ENCODE measurements around the gene TMED8. TPM values are rescaled to one million over a fixed set of nuclear protein-coding genes. Genes with fewer than 3 reads are reported as not detected.
"Not testable (repeated sequence)": the region's sequence is repeated elsewhere in the genome, so short reads cannot be mapped to it uniquely, and the experiment has no call there.

TMED8 gene
- total RNA-seq, 1 experiment from 2014 or later, result 27.8 TPM

DNA sequence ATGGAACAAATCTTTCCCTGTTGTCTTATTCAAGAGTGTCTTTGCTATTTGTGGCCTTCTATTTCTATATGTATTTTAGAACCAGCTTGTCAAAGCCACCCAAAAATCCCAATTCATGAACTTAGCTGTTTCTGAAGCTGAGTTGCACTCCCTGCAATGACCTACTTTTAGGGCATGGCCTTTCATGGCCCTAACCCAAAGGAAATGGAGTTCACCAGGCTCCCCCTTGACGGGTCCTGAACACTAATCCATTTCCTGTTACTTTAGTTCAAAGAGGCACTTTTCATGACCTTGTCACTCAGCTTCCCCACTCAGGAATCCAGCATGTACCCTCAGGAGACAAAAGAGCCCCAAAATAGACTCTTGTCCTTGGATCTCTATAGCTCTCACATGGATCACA lies 7.6 kb downstream of the TMED8 start:
- no peak for DNase-seq (ENCODE audit: extremely low read depth, low read depth)

DNA sequence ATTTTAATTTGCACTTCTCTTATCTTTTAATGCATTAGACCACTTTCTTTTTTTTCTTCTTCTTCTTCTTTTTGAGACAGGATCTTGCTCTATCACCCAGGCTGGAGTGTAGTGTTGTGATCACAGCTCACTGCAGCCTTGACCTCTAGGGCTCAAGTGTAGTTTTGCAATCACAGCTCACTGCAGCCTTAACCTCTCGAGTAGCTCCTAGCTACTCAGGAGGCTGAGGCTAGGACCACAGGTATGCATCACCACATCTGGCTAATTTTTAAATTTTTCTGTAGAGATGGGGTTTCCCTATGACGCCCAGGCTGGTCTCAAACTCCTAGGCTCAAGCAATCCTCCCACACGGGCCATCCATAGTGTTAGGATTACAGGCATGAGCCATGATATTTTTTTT lies 12.7 kb downstream of the TMED8 start:
- DNase-seq (ENCODE audit: extremely low read depth, low read depth), result no peak

DNA sequence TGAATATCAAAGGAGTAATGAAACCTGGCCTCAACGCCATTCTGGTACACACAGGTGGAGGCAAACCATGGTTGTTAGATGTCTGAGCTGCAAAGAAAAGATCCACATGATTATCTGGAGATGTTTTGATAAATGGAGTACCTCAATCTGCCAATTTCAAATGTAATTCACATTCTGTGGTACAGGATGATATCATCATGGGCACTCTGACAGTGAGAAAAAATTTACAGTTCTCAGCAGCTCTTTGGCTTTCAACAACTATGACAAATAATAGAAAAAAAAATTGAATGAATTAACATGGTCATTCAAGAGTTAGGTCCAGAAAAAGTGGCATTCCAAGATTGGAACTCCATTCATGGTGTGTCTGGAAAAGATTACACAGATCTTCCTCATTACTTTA lies 17.3 kb downstream of the TMED8 start:
- no peak for DNase-seq (ENCODE audit: extremely low read depth, low read depth)

DNA sequence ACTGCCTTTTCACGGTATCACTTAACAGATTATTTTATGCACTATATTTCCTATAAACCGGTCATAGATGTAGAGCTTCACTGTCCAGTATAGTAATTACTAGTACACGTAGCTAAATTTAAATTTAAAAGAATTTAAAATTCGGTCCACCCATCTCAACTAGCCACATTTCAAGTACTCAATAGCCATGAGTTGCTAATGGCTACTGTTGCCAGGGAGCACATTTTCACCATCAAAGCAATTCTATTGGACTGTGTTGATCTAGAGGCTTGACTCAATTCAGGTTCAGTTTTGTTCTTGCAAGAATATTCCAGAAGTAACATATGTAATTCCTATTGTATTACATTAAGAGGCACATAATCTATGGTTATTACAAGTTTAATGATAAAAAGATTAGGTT lies 20.0 kb downstream of the TMED8 start:
- DNase-seq (ENCODE audit: extremely low read depth, low read depth), result no peak

DNA sequence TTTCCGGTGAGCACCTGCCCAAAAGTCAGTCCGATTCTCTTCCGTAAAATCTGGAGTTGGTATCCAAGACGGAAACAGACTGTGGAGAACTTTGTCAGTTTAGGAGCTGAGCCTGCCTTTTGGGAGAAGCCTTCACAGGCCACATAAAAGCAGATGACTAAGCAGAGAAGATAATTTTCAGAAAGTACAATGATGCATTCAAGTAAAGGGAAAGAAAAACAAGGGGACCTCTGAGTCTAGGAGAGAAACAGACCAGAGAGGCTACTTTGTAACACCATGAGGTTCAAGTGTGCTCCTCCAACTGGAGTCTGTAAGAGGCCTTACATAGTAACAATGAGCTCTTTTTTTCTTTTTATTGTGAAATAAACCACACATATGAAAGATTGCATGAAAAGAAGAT lies 21.1 kb downstream of the TMED8 start:
- no peak for DNase-seq (ENCODE audit: extremely low read depth, low read depth)

DNA sequence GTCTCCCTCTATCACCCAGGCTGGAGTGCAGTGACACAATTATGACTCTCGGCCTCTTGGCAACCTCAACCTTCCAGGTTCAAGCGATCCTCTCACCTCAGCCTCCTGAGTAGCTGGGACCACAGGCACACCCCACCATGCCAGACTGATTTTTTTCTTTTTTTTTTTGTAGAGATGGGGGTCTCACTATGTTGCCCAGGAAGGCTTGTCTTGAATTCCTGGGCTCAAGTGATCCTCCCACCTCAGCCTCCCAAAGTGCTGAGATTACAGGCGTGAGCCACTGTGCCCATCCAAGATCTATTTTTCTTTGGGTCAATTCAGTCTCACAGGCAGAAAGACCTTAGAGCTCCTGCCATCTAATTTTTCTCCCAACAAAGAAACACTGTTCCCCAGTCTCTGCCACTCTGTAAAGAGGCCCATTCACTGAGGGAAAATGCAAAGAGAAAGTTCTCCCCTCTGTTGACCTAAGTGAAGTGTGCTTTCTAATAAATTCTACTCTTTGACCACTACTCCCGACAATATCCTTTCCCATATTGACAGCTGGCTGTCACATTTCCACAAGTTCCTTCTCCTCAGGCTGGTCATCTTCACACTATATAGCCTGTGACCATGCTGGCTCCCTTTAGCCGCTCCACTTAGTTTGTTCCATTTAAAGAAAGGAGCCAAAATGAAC lies 23.3 kb downstream of the TMED8 start:
- no peak for DNase-seq (ENCODE audit: extremely low read depth, low read depth)

DNA sequence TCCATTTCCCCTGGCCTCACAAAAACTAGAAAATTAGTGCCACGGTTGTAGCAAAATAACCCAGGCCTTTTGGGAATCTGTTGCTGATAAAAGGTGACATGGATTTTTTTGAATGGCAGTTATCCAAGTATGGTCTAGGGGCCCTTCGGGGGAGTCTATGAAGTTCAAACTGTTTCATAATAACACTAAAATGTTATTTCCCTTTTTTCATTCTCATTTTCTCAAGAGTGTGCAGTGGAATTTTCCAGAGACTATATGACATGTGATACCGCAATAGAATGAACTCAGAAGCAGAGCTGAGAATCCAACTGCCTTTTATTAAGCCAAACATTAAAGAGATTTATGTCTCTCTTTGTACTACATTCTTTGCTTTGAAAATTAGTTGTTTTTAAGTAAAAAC lies 29.1 kb downstream of the TMED8 start:
- no peak for DNase-seq (ENCODE audit: extremely low read depth, low read depth)

DNA sequence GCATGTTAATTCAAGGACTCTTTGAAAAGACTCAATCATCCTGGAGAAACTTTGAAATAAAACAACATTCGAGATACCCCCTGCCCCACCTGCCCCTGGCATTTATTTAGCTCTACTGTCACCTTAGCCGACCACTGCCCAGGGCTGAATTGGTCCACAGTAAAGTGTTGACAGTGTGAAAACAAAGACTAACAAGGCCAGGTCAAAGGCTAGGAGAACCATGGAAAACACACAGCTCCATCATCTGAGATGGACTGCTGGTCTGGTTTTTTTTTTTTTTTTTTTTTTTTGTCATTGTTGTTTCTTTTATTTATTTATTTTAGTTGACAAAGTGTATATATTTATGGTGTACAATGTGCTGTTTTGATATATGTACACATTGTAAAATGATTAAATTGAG lies 30.4 kb downstream of the TMED8 start:
- no peak for DNase-seq (ENCODE audit: extremely low read depth, low read depth)

DNA sequence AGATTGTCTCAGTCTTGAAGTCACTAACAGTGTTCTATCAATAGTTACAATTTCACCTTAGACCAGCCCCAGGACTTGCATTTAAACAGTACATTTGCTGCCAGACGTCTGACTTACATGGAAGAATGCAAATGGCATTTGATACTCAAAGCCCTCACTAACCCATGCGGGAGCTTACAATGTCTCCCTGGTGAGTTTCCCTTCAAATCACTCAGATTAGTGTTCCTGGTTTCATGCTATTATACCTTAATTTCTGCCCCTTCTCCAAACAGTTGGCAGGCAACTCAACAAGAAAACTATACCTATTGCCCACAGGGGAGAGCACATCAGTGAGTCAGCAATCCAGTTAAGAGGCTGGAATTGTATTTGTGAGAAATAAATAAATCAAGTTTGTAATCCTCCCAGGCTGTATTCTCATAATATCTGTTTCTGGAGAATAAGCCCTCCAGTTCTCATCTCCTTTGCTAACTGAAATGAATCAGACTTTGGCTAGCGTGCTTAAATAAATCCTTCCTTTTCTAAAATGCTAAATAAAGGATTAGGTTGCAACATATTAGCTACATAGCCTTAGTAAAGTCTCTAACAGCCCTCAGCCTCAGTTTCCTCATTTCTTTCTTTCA lies 32.4 kb downstream of the TMED8 start:
- DNase-seq (ENCODE audit: extremely low read depth, low read depth), result no peak

DNA sequence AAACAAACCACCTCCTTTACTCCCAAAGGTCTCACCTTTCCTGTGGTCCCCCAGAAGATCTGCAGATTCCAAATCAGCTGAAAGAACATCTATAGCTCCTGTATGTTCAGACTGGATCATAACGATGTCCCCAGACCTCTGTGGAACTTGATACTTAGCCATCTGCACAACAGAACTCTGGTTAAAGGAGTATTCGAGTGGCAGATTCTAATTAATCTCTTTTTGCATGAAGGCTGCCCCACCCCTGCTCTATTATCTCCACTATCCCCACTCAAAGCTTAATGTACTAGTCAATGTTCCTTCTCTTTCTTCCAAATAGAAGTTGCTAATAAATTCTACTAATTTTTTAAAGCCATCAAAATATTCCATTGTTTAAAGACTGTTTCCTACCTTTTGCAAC lies 33.2 kb downstream of the TMED8 start:
- DNase-seq (ENCODE audit: extremely low read depth, low read depth), result no peak

DNA sequence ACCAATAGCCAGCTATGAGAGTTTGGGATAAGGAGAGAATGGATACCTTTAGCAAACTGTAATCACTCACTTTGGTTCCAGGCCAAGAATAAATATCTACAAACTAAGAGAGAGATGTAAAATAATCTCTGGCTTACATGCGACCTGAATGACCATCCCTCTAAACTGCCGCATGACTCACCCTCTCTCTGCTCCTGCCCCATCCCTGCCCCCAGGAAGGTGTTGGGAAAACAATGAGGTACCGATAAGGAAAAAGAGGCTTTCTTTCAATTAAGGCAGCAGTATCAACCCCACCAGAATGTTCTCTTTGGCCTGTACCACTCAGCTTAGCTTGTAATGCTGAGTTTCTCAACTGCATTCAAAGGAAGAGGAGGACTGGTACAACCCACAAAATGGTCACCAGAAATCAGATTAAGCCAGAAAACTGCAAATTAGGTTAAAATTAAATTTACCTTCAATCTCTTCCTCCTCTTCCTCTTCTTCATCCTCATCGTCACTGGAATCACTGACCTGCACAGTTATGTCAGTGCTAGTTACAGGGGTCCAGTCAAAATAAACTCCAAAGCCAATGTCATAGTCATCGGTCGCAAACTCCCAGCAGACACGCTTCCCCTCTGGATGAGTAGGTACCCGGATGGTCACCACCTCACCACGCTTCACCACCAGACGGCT lies 34.0 kb downstream of the TMED8 start:
- DNase-seq (ENCODE audit: extremely low read depth, low read depth), result no peak

DNA sequence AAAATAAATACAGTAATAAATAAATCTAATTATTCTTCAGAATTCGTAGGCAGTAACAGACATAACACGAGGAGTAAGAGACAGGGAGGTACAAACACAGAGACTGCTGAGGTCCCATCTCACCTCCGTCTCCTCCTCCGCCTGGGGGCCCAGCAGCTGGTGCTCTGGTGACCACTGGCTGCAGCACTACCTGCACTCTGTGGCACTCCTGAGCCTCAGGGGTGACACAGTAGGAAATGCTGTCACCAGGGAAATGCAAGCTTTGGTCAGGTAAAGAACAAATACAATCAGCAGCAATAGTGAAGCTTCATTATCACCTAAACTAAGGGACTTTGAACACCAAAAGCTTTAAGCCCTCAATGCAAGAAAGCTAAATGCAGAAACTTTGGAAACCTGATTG lies 36.5 kb downstream of the TMED8 start:
- DNase-seq (ENCODE audit: extremely low read depth, low read depth), result no peak

DNA sequence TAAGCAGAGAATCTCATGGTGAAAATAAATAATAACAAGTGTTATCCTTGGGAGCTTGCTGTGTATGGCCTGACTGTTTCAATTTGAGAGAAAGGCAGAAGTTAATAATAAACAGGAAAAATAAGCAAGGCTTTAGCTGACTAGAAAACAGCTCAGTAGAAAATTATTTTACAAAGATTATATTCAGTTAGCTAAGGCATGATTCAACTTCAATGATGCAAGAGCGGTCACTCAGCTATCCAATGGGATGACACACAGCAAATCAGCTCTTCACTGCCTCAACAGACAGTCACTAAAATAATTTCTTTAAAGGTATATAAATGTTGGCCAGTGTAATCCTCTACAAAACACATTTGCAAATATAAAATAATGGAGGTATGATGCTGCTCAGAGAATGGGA lies 37.5 kb downstream of the TMED8 start:
- DNase-seq (ENCODE audit: extremely low read depth, low read depth), result no peak

DNA sequence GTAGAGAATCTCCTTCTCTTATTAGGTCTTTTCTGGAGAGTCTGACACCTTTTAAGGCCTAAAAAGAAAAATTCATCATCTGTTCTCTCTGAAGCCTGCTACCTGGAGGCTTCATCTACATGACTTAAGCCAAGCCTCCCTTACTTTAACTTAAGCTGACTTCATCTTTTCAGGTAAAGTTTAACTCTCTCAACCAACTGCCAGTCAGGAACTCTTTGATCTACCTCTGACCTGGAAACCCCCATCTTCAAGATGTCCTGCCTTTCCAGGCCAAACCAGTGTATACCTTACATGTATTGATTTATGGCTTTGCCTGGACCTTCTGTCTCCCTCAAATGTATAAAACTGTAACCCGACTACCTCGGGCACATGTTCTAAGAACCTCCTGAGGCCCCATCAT lies 38.6 kb downstream of the TMED8 start:
- DNase-seq (ENCODE audit: extremely low read depth, low read depth), result no peak

DNA sequence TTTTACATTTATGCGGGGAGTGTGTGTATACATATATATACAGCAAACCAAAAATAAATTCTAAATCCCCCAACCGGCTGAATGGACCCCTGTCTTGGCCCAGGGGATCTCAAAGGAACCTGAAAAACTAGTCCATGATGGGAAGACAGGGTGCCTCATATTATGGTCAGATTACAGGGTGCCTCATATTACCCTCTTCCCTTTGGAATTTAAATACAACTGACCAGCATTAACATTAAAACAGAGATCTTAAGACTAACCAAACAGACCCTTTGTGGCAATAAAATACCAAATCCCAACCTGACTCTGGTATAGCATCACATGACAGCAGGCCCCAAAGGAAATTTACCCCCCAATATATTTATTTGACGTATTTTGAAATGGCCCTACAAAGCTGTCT lies 39.0 kb downstream of the TMED8 start:
- no peak for DNase-seq (ENCODE audit: extremely low read depth, low read depth)

DNA sequence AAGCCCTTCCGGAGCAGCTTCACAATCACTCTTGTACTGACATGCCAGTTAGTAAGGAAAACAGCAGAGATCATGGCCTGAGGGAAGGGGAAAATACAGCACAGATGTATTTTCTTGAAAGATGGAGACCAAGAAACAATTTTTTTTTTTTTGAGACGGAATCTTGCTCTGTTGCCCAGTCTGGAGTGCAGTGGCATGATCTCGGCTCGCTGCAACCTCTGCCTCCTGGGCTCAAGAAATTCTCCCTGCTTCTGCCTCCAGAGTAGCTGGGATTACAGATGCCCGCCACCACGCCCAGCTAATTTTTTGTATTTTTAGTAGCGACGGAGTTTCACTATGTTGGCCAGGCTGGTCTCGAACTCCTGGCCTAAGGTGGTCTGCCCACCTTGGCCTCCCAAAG lies 39.6 kb downstream of the TMED8 start:
- not testable (repeated sequence) for DNase-seq (ENCODE audit: extremely low read depth, low read depth)

DNA sequence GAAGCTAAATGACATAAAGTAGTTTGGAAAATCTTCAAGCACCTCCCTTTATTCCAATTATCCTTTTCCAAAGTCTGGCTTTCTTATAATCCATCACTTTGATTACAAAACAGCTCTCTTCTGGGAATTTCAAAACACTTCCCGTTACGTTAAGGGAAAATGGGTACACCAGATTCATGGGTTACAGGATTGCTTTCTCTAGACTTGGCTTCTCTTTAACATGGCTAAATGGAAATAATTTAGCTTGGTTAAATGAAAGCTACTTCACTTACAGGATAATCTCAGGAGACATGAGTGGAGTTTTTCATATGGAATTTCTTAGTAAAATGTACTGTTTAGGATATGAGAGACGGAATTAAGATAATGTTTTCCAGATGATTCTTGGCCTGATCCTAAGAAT lies 41.3 kb downstream of the TMED8 start:
- DNase-seq (ENCODE audit: extremely low read depth, low read depth), result no peak

DNA sequence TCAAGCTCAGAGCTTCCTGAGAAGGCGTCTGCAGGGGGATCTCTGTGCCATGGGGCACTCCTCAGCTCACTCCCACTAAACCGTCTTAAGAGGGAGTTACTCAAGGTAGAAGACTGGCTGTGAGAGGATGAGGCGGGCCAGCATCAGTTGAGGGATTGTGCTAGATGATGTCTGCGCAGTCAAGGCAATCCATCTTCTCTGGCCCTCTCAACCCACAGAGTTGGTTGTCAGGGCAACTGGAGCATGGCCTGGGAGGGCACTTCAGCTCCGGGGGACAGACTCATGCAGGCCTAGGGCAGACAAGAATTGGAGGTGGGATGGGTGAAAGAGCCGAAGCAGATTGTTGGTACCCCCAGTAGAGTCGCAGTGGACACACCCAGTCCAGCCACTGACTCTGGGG lies 47.0 kb downstream of the TMED8 start:
- no peak for DNase-seq (ENCODE audit: extremely low read depth, low read depth)

DNA sequence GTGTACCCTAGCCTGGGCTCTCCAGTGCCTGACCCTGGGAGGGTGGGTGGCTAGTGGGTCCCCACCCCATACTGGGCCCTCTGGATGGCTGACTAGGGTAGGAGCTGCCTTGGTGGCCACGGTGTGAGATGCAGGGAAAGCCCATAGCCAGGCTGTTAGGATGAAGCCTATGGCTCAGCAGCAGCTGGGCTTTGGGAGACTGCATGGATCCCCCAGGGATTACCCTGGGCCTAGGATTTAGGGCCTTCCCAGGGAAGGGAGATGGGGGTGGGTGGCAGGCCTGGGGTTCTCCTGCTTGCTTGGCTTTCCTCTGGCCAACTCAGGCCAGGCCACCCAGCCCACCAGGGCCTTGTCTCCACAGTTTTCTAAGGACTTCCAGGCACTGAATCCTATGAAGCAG lies 49.8 kb downstream of the TMED8 start:
- DNase-seq (ENCODE audit: extremely low read depth, low read depth), result no peak

DNA sequence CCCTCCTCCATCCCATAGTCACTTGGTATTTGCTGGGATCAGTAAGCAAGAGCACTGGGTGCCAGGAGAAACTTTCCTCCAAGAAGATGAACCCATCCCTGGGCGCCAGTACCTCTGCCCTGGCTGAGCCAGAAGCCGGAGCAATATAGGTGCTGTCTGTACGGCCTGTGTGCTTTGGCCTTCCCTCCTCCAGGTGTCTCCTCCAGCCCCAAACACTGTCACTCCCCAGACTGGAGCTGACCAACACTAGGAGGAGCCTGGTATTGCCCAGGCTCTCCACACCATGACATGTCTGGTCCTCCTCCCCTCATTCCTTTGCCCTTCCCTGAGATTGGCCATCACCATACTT lies 51.2 kb downstream of the TMED8 start:
- DNase-seq (ENCODE audit: extremely low read depth, low read depth), result no peak

DNA sequence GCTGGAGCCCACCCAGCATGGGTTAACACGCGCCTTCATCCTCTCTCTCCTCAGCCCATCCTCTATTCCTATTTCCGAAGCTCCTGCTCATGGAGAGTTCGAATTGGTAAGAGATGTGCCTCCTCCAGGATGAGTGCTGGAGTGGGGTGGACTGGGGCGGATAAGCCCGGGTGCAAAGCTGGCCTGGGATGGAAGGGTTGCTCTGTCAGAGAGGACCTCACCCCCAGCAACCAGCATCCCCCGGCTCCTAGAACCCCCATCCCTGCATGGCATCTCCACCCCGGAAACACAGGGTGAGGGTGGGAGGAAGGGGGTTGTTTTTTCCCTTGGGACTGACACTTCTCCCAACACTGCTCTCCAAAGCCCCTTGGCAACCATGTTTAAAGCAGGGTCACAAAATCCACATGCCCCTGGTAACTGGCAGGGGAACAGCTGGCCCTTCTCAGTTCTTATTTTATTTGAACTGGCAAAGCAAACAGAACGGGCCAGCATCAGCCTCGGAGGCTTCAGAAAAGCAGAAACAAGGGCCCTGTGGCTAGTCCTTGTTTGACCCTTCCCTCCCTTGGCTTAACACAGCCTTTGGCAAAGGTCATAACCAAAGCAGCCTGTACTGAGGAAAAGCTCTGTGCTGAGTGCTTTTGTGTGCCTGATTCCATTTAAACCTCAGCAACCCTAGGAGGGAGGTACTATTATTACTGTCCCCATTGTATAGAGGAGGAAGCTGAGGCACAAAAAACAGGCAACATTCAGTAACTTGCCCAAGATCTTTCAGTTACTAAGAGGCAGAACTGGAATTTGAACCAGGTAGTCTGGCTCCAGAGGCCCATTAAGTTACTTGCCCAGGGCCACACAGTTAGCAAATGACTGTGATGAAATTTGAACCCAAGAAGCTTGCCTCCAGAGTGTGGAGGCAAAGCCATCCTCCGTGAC lies 51.8 kb downstream of the TMED8 start:
- no peak for DNase-seq (ENCODE audit: extremely low read depth, low read depth)

Measured in NCI-H460 (cell line).